ENCODE data around the gene OR9Q1. TPM values are rescaled to one million over a fixed set of nuclear protein-coding genes. Genes with fewer than 3 reads are reported as not detected.
A peak's percentile ranks its signal among the peaks of the same experiment; 100 is the strongest.

Gene OR9Q1
- total and polyA plus RNA-seq, 2 of the 13 experiments (the other 11 are each of a cell fraction or from before 2014, with no cell fraction given), result not detected

GRCh38 chr11:58165504-58166106 is 141.9 kb downstream of the OR9Q1 start (continued):
- no peak for TF ChIP-seq AGO2 (optimal IDR thresholded peaks at IDR 0.05; ENCODE audit: low read depth, low read length)
- TF ChIP-seq ZNF720 (CRISPR knock-in tag; IDR thresholded peaks at IDR 0.05), result no peak
- peak; percentile 87 for TF ChIP-seq PHF21A (CRISPR knock-in tag; IDR thresholded peaks at IDR 0.05)
- peak; percentile 83; the same call in 1 of the 2 replicates for TF ChIP-seq HOXA5 (CRISPR knock-in tag; IDR thresholded peaks at IDR 0.05)
- TF ChIP-seq ZNF557 (CRISPR knock-in tag; IDR thresholded peaks at IDR 0.05), result no peak
- TF ChIP-seq HNRNPL (IDR thresholded peaks at IDR 0.05; ENCODE audit: low read depth, low read length), result no peak
- no peak for TF ChIP-seq ZNF770 (CRISPR knock-in tag; IDR thresholded peaks at IDR 0.05)
- TF ChIP-seq ZBTB33 (CRISPR knock-in tag; IDR thresholded peaks at IDR 0.05), result no peak
- TF ChIP-seq RARA (CRISPR knock-in tag; IDR thresholded peaks at IDR 0.05), result peak; percentile 80
- no peak for TF ChIP-seq DMAP1 (CRISPR knock-in tag; IDR thresholded peaks at IDR 0.05)
- TF ChIP-seq KDM1A (CRISPR knock-in tag; IDR thresholded peaks at IDR 0.05), result 0 out of 2 replicates have a peak, but pooled peaks have one; percentile 10
- TF ChIP-seq ZNF83 (CRISPR knock-in tag; IDR thresholded peaks at IDR 0.05; ENCODE audit: borderline replicate concordance), result no peak
- TF ChIP-seq IRF2 (CRISPR knock-in tag; IDR thresholded peaks at IDR 0.05), result peak; percentile 68
- TF ChIP-seq REXO4 (CRISPR knock-in tag; IDR thresholded peaks at IDR 0.05; ENCODE audit: borderline replicate concordance), result no peak
- no peak for TF ChIP-seq SNAPC4 (CRISPR knock-in tag; IDR thresholded peaks at IDR 0.05)
- peak in 1 of 2 experiments; percentile 87; a peak in 2 of 4 replicates for TF ChIP-seq KLF16 (CRISPR knock-in tag; IDR thresholded peaks at IDR 0.05)
- no peak for TF ChIP-seq HMGXB4 (CRISPR knock-in tag; IDR thresholded peaks at IDR 0.05; ENCODE audit: borderline replicate concordance in 1 of 2, low read depth in 1 of 2)
